CD4-positive, alpha-beta T cell treated with Interleukin-6 at 100 ng/mL for 8 hours (primary cell): ENCODE measurements around the gene PLPP7.
"Not testable (repeated sequence)": the region's sequence is repeated elsewhere in the genome, so short reads cannot be mapped to it uniquely, and the experiment has no call there.

Experiments used
- DNase-seq: peaks from one replicate; pipeline ENCODE4 v3.0.0-alpha.2; 2020; ENCODE audit warnings: mixed read lengths, low spot score

The PLPP7 gene

GRCh38 chr9:131331996-131332395, 42.5 kb downstream of the PLPP7 start:
- DNase-seq, result not testable (repeated sequence)

GRCh38 chr9:131333771-131334628, 44.5 kb downstream of the PLPP7 start:
- no peak for DNase-seq

GRCh38 chr9:131334629-131335367, 45.3 kb downstream of the PLPP7 start:
- DNase-seq, result no peak

DNA sequence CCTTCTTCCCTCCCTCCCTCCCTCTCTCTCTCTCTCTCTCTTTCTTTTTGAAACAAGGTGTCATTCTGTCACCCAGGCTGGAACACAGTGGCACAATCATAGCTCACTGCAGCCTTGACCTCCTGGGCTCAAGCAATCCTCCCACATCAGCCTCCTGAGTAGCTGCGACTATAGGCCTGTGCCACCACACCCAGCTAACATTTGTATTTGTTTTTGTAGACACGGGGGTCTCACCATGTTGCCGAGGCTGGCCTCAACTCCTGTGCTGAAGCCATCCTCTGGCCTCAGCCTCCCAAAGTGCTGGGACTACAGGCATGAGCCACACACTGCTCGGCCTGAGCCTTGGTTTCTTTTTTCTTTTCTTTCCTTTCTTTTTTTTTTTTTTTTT, 45.8 kb downstream of the PLPP7 start:
- no peak for DNase-seq

GRCh38 chr9:131337131-131337848, 47.8 kb downstream of the PLPP7 start:
- DNase-seq, result no peak

GRCh38 chr9:131339212-131339611, 49.7 kb downstream of the PLPP7 start:
- DNase-seq, result not testable (repeated sequence)

DNA sequence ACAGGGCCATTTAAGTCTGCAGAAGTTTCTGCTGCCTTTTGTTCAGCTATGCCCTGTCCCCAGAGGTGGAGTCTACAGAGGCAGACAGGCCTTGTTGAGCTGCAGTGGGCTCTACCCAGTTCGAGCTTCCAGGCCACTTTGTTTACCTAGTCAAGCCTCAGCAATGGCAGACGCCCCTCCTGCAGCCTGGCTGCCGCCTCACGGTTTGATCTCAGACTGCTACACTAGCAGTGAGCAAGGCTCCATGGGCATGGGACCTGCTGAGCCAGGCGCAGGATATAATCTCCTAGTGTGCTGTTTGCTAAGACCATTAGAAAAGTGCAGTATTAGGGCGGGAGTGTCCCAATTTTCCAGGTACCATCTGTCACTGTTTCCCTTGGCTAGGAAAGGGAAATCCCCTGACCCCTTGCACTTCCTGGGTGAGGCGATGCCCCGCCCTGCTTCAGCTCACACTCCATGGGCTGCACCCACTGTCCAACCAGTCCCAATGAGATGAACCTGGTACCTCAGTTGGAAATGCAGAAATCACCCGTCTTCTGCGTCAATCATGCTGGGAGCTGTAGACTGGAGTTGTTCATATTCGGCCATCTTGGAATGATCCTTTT, 55.5 kb downstream of the PLPP7 start:
- not testable (repeated sequence) for DNase-seq

DNA sequence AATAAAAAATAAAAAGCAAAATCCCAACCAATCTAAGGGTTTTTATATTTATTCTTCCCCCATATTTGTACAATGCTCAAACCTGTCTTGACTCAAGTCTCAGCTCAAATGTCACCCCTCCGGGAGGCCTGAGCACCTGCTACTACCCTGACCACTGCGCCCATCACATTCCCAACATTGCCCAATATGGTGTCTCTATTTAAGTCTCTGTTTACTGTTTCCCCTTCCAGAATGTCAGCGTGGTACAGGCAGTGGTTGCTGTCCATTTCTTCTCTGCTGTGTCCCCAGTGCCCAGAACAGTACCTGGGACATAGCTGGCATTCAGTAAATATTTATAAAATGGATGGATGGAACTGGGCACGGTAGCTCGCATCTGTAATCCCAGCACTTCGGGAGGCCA, 57.0 kb downstream of the PLPP7 start:
- DNase-seq, result no peak

- DNase-seq, result no peak
Observed at GRCh38 chr9:131347376-131348020, 58.0 kb downstream of the PLPP7 start.

DNA sequence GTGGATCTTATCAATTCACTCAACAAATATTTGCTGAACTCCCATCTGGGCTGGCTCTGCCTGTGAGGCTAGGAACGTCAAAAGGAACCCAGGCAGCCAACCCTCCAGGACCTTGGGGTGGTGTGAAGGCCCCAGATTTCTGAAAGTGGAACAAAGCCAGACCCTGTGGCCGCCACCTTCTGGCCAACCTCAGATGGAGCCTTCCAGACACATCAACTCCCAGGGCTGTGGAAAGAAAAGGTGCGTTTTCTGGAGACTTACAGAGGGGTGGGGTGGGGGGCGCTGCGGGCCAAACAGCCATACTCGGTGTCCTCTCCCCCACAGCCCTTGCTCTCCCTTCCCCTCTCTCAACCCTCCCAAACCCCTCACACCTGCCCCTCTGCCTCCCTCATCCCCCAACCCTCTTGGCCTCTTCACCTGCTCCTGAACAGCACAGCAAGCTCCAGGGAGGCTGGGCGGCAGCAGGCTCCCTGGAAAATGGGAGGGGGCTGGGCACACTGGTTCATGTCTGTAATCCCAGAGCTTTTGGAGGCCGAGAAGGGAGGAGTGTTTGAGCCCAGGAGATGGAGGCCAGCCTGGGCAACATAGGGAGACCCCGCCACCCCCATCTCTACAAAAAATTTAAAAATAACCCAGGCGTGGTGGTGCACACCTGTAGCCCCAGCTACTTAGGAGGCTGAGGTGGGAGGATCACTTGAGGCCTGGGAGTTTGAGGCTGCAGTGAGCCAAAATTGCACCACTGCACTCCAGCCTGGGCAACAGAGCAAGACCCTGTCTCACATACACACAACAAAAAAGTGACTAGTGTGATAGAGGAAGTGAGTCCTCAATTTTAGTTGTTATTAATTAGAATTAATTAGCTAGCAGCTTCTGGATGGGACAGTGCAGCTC, 59.4 kb downstream of the PLPP7 start:
- DNase-seq, result no peak

DNA sequence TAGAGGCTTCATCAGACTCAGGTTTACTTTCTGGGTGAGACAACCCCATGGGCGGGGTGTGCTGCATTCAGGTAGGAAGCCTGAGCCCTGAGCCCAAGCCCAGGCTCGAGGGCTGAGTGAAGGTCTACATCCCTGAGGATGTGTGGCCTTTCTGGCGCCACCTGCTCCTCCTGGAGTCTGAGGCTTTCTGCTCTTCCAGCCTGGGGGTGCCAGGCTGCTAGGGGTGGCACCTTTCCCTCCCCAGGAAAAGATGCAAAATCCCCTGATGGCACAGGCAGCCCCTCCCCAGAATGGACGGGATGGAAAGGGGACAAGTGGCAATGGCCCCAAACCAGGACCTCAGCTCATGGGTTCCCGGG, 60.0 kb downstream of the PLPP7 start:
- no peak for DNase-seq

DNA sequence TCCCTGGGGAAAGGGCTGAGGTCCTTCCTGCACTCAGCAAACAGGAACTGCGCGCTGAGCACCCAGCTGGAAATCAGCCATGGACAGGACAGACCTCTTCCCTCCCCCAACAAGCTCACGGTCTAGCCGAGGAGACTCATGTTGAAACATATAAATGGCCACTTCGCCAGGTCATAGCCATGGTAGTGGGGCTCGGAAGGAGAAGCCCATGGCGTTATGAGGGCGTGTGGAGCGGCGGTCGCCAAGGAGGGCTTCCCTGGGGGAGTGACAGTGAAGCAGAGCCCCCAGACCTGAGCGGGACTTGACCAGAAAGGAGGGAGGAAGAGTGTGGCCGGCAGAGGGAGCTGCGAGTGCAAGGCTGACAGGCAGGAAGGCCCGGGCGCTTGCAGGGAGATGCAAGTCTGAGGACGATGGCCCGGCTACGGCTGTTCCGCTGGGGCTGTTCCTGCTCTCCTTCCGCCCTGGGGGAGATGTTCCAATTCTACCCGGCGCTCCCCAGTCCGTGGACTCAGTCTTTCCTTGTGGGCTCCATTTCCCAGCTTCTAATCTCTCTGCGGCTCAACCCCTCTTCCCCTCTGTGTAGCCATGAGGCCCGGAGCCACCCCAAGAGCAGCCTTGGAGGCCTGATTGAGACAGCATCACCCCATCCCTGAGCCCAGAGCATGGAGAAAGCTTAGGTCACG, 60.5 kb downstream of the PLPP7 start:
- DNase-seq, result peak; percentile 85

GRCh38 chr9:131356479-131356878, 67.0 kb downstream of the PLPP7 start:
- not testable (repeated sequence) for DNase-seq

- peak; percentile 39 for DNase-seq
Observed at GRCh38 chr9:131358556-131358955, 69.0 kb downstream of the PLPP7 start.
